HepG2 (cell line): ENCODE measurements around the gene CD300A.

Experiments used
- ASH2L ChIP-seq: fragments of 300-600, 200-600 bp; sonication (generic); IDR thresholded peaks from 2 replicates; pipeline ENCODE4 v1.7.0; 2017; ENCODE audit warnings: low read depth, mild to moderate bottlenecking, moderate library complexity, mixed read lengths, low read length; ENCODE audit not compliant: insufficient read length
- EZH2 ChIP-seq: conservative IDR thresholded peaks from 2 replicates; pipeline ENCODE4 v1.6.1; 2012; ENCODE audit warnings: mild to moderate bottlenecking, low read depth, low read length, moderate library complexity
- FIP1L1 ChIP-seq: fragments of 200-400 bp; formaldehyde crosslinking; IDR thresholded peaks from 2 replicates; pipeline ENCODE4 v1.6.1; 2018; ENCODE audit warnings: low read depth, mild to moderate bottlenecking, low read length, moderate library complexity, borderline replicate concordance; ENCODE audit not compliant: insufficient read depth
- FOXC1 ChIP-seq: sonication (generic); formaldehyde crosslinking; IDR thresholded peaks from 2 replicates; pipeline ENCODE4 v1.8.0; 2022; ENCODE audit warnings: mild to moderate bottlenecking, missing genetic modification reagents, borderline replicate concordance
- HNF4A ChIP-seq: sonication (generic); formaldehyde crosslinking; IDR thresholded peaks from 2 replicates; pipeline ENCODE4 v1.4.0; 2020; ENCODE audit warnings: missing genetic modification reagents
- HNRNPUL1 ChIP-seq: fragments of 200-400 bp; formaldehyde crosslinking; IDR thresholded peaks from 2 replicates; pipeline ENCODE4 v1.6.1; 2017; ENCODE audit warnings: low read depth, mild to moderate bottlenecking, low read length, moderate library complexity
- KLF13 ChIP-seq: sonication (generic); formaldehyde crosslinking; IDR thresholded peaks from 2 replicates; pipeline ENCODE4 v1.4.0; 2020; ENCODE audit warnings: mild to moderate bottlenecking, missing genetic modification reagents
- XRCC5 ChIP-seq: fragments of 200-400 bp; formaldehyde crosslinking; optimal IDR thresholded peaks from 2 replicates; pipeline ENCODE3; 2017; ENCODE audit warnings: mild to moderate bottlenecking, low read length
- ZNF235 ChIP-seq: sonication (generic); formaldehyde crosslinking; IDR thresholded peaks from 2 replicates; pipeline ENCODE4 v1.8.1; 2023; ENCODE audit warnings: mild to moderate bottlenecking, missing genetic modification reagents, borderline replicate concordance

DNA sequence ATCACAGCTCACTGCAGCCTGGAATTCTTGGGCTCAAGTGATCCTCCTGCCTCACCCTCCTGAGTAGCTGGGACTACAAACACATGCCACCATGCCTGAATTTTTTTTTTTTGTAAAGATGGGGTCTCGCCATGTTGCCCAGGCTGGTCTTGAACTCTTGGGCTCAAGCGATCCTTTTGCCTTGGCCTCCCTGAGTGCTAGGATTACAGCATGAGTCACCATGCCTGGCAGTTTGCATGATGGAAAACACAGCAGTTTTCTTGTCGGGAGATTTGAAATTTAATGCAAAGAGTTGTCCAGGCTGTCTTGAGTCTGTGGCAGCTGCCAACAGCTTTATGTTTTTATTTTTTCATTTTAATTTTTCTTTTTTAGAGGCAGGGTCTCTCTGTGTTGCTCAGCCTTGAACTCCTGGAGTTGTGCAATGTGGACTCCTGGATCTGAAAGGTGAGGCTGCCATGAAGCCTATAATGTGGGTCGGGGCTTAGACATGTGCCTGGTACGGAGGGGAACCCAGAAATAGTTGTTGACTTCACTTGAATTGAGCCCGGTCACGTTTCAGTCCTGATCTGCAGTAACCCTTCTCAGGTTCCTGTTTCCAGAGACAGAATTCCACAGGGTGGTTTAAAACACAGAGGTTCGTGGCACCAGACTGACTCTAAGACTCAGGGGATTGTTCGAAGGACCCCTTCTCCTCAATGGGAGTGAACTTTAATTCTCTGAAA is 18.7 kb downstream of the CD300A start:
- TF ChIP-seq ZNF235 (CRISPR knock-in tag) (no peak), HNF4A (CRISPR knock-in tag) (no peak), ASH2L (no peak), HNRNPUL1 (no peak), FIP1L1 (no peak), EZH2 (no peak), XRCC5 (no peak), FOXC1 (no peak), KLF13 (CRISPR knock-in tag) (no peak)
